SK-N-SH (cell line): Measurements from ENCODE around the gene CCNF. TPM values are rescaled to one million over a fixed set of nuclear protein-coding genes. Genes with fewer than 3 reads are reported as not detected.

Experiments
- CTCF ChIA-PET: fragments of 300-600, 350-600 bp; formaldehyde crosslinking; extraction: SDS; loops from one replicate; lab custom pipeline; 2021; lab: Yijun Ruan, JAX
- POLR2A ChIA-PET: fragments of 350-600 bp; sonication (Branson Sonifier 250); formaldehyde crosslinking; extraction: SDS; loops from one replicate; lab custom pipeline; 2020; ENCODE audit warnings: antibody characterized with exemption, inconsistent platforms; lab: Yijun Ruan, JAX
- DNase-seq: peaks from one replicate; pipeline ENCODE4 v3.0.0; 2012
- H2AFZ ChIP-seq: fragments of 200-600 bp; sonication (generic); 2 replicates; pipeline ENCODE4 v1.8.1; 2016; ENCODE audit warnings: antibody characterized with exemption, mild to moderate bottlenecking, low read depth
- H3F3A ChIP-seq: fragments of 200-600 bp; sonication (generic); replicated peaks from 2 replicates; pipeline ENCODE3; 2016; ENCODE audit warnings: antibody characterized with exemption, mild to moderate bottlenecking; ENCODE audit not compliant: insufficient read depth
- H3K27ac ChIP-seq, 2 experiments: fragments of 200-500 bp in 1 of 2; fragments of 200-600 bp in 1 of 2; sonication (Bioruptor generic) in 1 of 2; sonication (generic), shearing (Covaris generic) in 1 of 2; 2 replicates each; pipeline versions ENCODE4 v1.5.1 to v1.6.1; 2014 to 2016; ENCODE audit warnings: low read depth in 2 of 2, inconsistent platforms in 1 of 2, low read length in 1 of 2, mild to moderate bottlenecking in 1 of 2, mixed read lengths in 1 of 2
- H3K27me3 ChIP-seq: fragments of 200-600 bp; sonication (generic), shearing (Covaris generic); 2 replicates; pipeline ENCODE4 v1.6.1; 2016; ENCODE audit warnings: mixed run types; ENCODE audit not compliant: insufficient read depth
- H3K36me3 ChIP-seq, 2 experiments: fragments of 200-500 bp in 1 of 2; fragments of 200-600 bp in 1 of 2; sonication (Bioruptor generic) in 1 of 2; sonication (generic) in 1 of 2; replicated peaks in 1 of 2; 2 replicates each; pipeline versions ENCODE3 to v1.5.1; 2014 to 2016; ENCODE audit warnings: low read length in 1 of 2, mild to moderate bottlenecking in 1 of 2; ENCODE audit not compliant: insufficient read depth in 2 of 2, control insufficient read depth in 1 of 2
- H3K4me1 ChIP-seq, 2 experiments: fragments of 200-500 bp in 1 of 2; fragments of 200-600 bp in 1 of 2; sonication (Bioruptor generic) in 1 of 2; sonication (generic), shearing (Covaris generic) in 1 of 2; 2 replicates each; pipeline versions ENCODE4 v1.5.1 to v1.6.1; 2014 to 2016; ENCODE audit warnings: low read depth in 1 of 2, low read length in 1 of 2, mixed run types in 1 of 2; ENCODE audit not compliant: insufficient read depth in 2 of 2, control insufficient read depth in 1 of 2
- H3K4me2 ChIP-seq: fragments of 200-600 bp; sonication (generic), shearing (Covaris generic); 2 replicates; pipeline ENCODE4 v1.6.1; 2017; ENCODE audit warnings: mixed run types
- H3K4me3 ChIP-seq, 2 experiments: fragments of 200-500 bp in 1 of 2; fragments of 200-600 bp in 1 of 2; sonication (Bioruptor generic) in 1 of 2; sonication (generic), shearing (Covaris generic) in 1 of 2; 2 replicates each; pipeline versions ENCODE4 v1.5.1 to v1.8.1; 2014 to 2016; ENCODE audit warnings: low read depth in 2 of 2, inconsistent platforms in 1 of 2, low read length in 1 of 2, mild to moderate bottlenecking in 1 of 2, mixed read lengths in 1 of 2, moderate library complexity in 1 of 2
- H3K79me2 ChIP-seq: fragments of 200-600 bp; sonication (generic); 2 replicates; pipeline ENCODE4 v1.8.1; 2017; ENCODE audit warnings: mild to moderate bottlenecking; ENCODE audit not compliant: insufficient read depth
- H3K9ac ChIP-seq: fragments of 200-600 bp; sonication (generic); 2 replicates; pipeline ENCODE4 v1.6.1; 2017; ENCODE audit warnings: mixed run types
- H3K9me2 ChIP-seq: fragments of 200-600 bp; sonication (generic); 2 replicates; pipeline ENCODE4 v1.6.1; 2017; ENCODE audit warnings: mixed run types
- H3K9me3 ChIP-seq: fragments of 200-600 bp; sonication (generic); 2 replicates; pipeline ENCODE4 v1.6.1; 2017; ENCODE audit warnings: mixed run types, mild to moderate bottlenecking, moderate library complexity
- H4K20me1 ChIP-seq: fragments of 200-600 bp; sonication (generic); 2 replicates; pipeline ENCODE4 v1.6.1; 2017; ENCODE audit warnings: mild to moderate bottlenecking, mixed run types; ENCODE audit not compliant: insufficient read depth
- CHD2 ChIP-seq: fragments of 150-350 bp; IDR thresholded peaks from 2 replicates; pipeline ENCODE4 v1.6.1; 2018; ENCODE audit warnings: low read length; ENCODE audit not compliant: partially characterized antibody
- CTCF ChIP-seq: fragments of 200-600 bp; sonication (generic); IDR thresholded peaks from 2 replicates; pipeline ENCODE4 v1.6.1; 2017; ENCODE audit warnings: antibody characterized with exemption, mild to moderate bottlenecking, moderate library complexity
- ELF1 ChIP-seq: IDR thresholded peaks from 2 replicates; pipeline ENCODE4 v1.4.0; 2012
- EP300 ChIP-seq, 2 experiments: IDR thresholded peaks; 2 replicates each; pipeline versions ENCODE4 v1.4.0 to v1.6.1; 2012; ENCODE audit warnings: borderline replicate concordance in 1 of 2, low read depth in 1 of 2, low read length in 1 of 2
- FOXM1 ChIP-seq: IDR thresholded peaks from 2 replicates; pipeline ENCODE4 v1.4.0; 2012; ENCODE audit warnings: low read depth, mild to moderate bottlenecking
- GATA2 ChIP-seq: sonication (generic); formaldehyde crosslinking; IDR thresholded peaks from 2 replicates; pipeline ENCODE4 v1.5.0; 2020; ENCODE audit warnings: mild to moderate bottlenecking, missing genetic modification reagents
- NFIC ChIP-seq: IDR thresholded peaks from 2 replicates; pipeline ENCODE4 v1.4.0; 2012; ENCODE audit warnings: borderline replicate concordance
- NRF1 ChIP-seq: IDR thresholded peaks from 2 replicates; pipeline ENCODE4 v1.6.1; 2012; ENCODE audit warnings: low read depth, mild to moderate bottlenecking, low read length
- PBX3 ChIP-seq: IDR thresholded peaks from 2 replicates; pipeline ENCODE4; 2012
- RAD21 ChIP-seq: IDR thresholded peaks from 2 replicates; pipeline ENCODE4 v1.6.1; 2012; ENCODE audit warnings: mild to moderate bottlenecking, low read length
- RCOR1 ChIP-seq: fragments of 150-350 bp; IDR thresholded peaks from 2 replicates; pipeline ENCODE4 v1.6.1; 2017; ENCODE audit warnings: antibody characterized with exemption, low read length
- SIN3A ChIP-seq: IDR thresholded peaks from 2 replicates; pipeline ENCODE4 v1.6.1; 2012; ENCODE audit warnings: low read depth, mild to moderate bottlenecking, low read length, moderate library complexity, borderline replicate concordance
- SMC3 ChIP-seq: IDR thresholded peaks from 2 replicates; pipeline ENCODE4 v1.6.1; 2012; ENCODE audit warnings: low read depth, low read length, improper control_type of control experiment
- TAF1 ChIP-seq: IDR thresholded peaks from 2 replicates; pipeline ENCODE4 v1.6.1; 2012; ENCODE audit warnings: low read depth, mild to moderate bottlenecking, low read length, moderate library complexity, borderline replicate concordance
- TCF12 ChIP-seq: IDR thresholded peaks from 2 replicates; pipeline ENCODE4 v1.4.0; 2012
- TEAD4 ChIP-seq: IDR thresholded peaks from 2 replicates; pipeline ENCODE4 v1.4.0; 2012; ENCODE audit warnings: mild to moderate bottlenecking, borderline replicate concordance; ENCODE audit not compliant: insufficient read depth
- USF1 ChIP-seq: IDR thresholded peaks from 2 replicates; pipeline ENCODE4 v1.4.0; 2012; ENCODE audit warnings: low read depth, borderline replicate concordance
- YY1 ChIP-seq: IDR thresholded peaks from 2 replicates; pipeline ENCODE4 v1.4.0; 2012; ENCODE audit warnings: low read depth, mild to moderate bottlenecking
- ZBTB33 ChIP-seq: IDR thresholded peaks from 2 replicates; pipeline ENCODE4 v1.4.0; 2012; ENCODE audit warnings: low read depth, borderline replicate concordance
- WGBS: methylation state at CpG from one replicate; pipeline ENCODE4 v1.1.6; 2017; ENCODE audit warnings: low lambda C conversion rate; 5-methylcytosine and 5-hydroxymethylcytosine counted together
- polyA plus RNA-seq, 3 experiments: library from polyadenylated mRNA; depleted of rRNA; stranded (reverse); fragments of >200 nt; gene quantifications; 2 replicates each; pipeline ENCODE4 v1.2.3, GENCODE V29; 2012

The CCNF gene
- polyA plus RNA-seq, 1 of the 3 experiments (the other 2 are of a cell fraction), result 4.6 TPM

- POLR2A ChIA-PET, result no interaction called here
Measured at GRCh38 chr16:2432286-2432685, 3.0 kb downstream of the CCNF start.

More at GRCh38 chr16:2432286-2432685, 3.0 kb downstream of the CCNF start:
- TF ChIP-seq RCOR1, result no peak
- no peak for TF ChIP-seq NFIC
- TF ChIP-seq ZBTB33, result no peak
- TF ChIP-seq TEAD4, result no peak
- TF ChIP-seq SMC3, result no peak
- TF ChIP-seq SIN3A, result no peak
- TF ChIP-seq TAF1, result no peak
- TF ChIP-seq YY1, result no peak
- no peak; the same call in 1 of the 2 replicates for TF ChIP-seq CTCF
- TF ChIP-seq USF1, result no peak
- TF ChIP-seq ELF1, result no peak
- no peak for TF ChIP-seq NRF1
- no peak for TF ChIP-seq CHD2
- no peak for TF ChIP-seq PBX3
- TF ChIP-seq EP300 (IDR thresholded peaks at IDR 0.05; ENCODE audit: borderline replicate concordance in 1 of 2, low read depth in 1 of 2, low read length in 1 of 2), result no peak
- TF ChIP-seq GATA2, result no peak
- no peak for TF ChIP-seq TCF12
- no peak for TF ChIP-seq RAD21
- TF ChIP-seq FOXM1, result no peak
- peaks cover 3% of the 10 kb centered on the region for H3F3A ChIP-seq
- H4K20me1 ChIP-seq, result peaks cover 12% of the 10 kb centered on the region; the same call in 1 of the 2 replicates
- H3K9ac ChIP-seq, result no peak overlapping the region
- H3K36me3 ChIP-seq, result peaks cover 22 to 25% of the 10 kb centered on the region in 2 experiments
- no peak for DNase-seq
- no peak overlapping the region for H3K4me3 ChIP-seq
- H3K27ac ChIP-seq, result no peak overlapping the region
- H3K9me2 ChIP-seq, result no peaks in the 10 kb centered on the region
- no peaks in the 10 kb centered on the region for H3K27me3 ChIP-seq
- CTCF ChIA-PET, result interaction anchor here (0.9 to 2.6 kb wide), 2 partner anchors 52 to 92 kb away, joined by 3 to 14 read pairs; partner anchors contain the start of gene ABCA3
- H3K4me1 ChIP-seq, result peaks cover 10 to 24% of the 10 kb centered on the region in 2 experiments
- 100% methylated on average over 6 of the region's 6 CpGs for WGBS
- no peak overlapping the region for H2AFZ ChIP-seq
- H3K79me2 ChIP-seq, result peaks cover 60% of the 10 kb centered on the region
- H3K9me3 ChIP-seq, result no peaks in the 10 kb centered on the region
- H3K4me2 ChIP-seq, result no peak overlapping the region
